GM21526 (cell line): ENCODE data around the gene LYRM9.
"Not testable (repeated sequence)": the region's sequence is repeated elsewhere in the genome, so short reads cannot be mapped to it uniquely, and the experiment has no call there.

Experiments
- ATAC-seq: cut with Tn5 transposase; IDR thresholded peaks from one replicate; pipeline ENCODE4 v1.9.1; 2021; ENCODE audit warnings: moderate library complexity; ENCODE audit not compliant: unreplicated experiment, low FRiP score

The LYRM9 gene

GRCh38 chr17:27892866-27893769, at the start of gene LYRM9:
LYRM9 (minus strand) TSS chr17:27893365; CDS start chr17:27882694, 10,671 bp downstream.
- ATAC-seq: peak; percentile 85

DNA sequence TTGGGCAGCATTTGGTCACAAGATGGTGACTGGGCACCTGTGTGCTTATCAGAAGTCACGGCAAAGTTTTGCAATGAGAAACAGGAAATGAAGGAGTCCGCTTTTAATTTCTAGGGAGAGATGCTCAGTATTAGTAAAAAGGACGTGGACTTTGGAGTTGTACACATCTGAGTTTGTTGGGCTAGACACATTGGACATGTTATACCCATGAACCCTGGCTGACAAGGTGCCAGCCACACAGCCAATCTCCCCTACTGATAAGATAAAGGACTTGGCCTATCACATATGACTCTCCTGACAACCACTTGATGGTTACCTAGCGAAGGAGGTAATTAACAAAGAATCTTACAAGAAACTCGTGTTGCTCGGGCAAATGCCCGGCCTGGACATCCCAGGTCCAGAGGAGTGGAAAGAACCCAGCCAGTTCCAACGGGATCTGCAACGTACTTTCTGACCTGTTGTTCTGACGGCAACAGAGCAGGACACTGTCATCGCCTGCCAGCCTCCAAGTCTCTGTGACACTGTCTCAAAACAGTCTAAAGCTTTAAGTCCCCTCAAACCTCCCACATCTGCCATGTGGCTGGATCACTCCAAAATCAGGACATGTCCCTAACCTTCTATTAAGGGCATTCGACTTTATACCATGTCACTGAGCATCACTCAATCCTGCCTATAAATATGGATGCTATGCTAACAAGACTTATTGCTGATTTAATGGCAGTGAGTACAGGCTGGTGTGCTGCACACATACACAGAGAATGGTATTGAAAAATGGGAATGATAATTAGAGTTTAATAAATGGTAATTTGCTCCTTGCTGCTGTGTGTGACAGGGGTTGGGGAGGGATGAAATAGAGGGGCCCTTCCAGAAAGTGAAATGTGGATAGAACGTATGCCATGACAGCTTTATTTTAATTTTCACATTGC, 47.6 kb upstream of the LYRM9 start:
- ATAC-seq: no peak

GRCh38 chr17:27939474-27940465, 46.6 kb upstream of the LYRM9 start:
- ATAC-seq: no peak

DNA sequence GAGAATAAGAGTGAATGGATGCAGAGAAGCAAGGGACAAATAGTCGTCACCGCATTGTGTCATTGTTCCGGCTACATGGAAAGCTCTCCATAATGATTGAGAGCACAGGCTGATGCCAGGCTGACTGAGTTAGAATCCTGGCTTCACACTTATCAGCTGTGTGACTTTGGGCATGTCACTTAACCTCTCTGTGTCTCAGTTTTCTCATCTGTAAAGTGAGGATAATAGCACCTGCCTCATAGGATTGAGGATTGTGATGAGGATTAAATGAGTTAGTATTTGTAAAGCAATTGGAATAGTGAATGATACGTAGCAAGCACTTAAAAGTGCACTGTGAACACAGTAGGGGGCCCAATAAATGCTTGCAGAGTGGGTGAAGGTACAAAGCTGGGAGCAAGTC, 45.7 kb upstream of the LYRM9 start:
- no peak for ATAC-seq

DNA sequence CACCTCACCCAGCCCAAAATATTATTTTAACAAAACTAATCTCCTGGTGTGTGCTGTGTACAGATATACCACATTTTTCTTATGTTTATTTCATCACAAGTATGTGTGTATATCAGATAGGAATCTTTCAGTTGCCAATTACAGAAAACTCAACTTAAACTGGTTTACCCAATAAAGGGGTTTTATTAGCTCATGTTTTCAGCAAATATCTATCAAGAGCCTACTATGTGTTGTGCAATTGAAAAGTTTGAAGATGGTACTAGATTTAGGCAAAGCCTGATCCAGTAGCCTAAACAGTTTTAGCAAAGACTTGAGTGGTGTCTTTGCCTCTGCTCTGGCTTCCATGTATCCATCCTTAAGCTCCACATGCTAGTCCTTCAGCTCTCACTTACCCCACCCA, 45.1 kb upstream of the LYRM9 start:
- ATAC-seq: no peak

DNA sequence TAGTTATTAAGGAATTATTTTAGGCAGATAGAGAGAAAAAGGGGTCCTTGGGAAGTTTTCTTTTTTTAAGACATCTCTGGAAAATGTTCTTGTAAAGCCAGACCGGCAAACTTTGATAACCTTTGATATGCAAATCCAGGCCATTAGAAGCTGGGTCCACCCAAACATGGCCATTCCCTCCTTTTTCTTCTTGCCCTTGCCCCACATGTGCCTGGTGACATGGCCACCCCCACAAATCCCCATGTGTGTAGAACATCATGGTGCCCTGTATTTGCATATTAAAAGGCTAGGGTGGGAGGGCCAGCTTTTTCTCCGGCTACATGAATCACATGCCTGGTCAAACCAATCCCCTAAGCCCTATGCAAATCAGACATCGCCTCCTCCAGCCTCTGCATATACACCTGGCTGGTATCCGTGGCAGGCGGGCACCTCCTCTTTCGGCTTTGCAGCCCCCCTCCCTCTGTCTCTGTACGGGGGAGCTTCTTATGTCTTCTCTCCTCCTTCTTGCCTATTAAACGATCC, 43.9 kb upstream of the LYRM9 start:
- no peak for ATAC-seq

DNA sequence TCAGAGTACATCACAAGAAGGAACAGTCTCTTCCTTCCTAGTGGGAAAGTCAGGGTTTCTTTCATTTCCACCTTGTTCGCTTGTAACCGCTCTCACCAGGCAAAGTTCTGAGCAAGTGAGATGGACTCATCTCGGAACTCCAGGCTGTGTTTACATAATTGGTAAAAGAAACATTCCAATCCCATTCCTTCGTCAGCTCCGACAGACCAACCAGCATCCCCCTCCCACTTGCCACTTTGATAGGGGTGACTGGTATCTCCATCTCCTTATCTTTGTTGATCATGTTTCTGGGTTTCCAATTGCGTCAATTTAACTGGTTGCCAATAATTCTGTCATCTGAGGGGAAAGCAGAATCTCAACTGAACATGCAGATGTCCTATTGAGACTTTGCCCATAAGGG, 36.8 kb upstream of the LYRM9 start:
- no peak for ATAC-seq

GRCh38 chr17:27928587-27928986, 35.4 kb upstream of the LYRM9 start:
- no peak for ATAC-seq

DNA sequence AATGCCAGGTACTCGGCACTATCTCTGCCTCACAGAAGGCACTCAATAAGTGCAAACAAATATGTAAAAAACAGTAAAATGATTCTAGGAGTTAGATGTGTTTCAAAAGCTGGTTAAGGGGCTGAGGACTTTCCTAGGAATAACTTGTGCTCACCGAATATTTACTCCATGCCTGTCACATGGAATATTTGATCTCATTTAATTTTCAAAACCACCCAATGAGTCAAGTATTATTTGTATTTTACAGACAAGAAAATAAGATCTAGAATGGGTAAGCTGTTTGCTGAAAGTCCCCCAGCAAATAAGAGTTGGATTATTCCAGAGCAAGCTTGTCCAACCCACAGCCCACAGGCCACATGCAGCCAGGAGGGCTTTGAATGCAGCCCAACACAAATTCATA, 34.6 kb upstream of the LYRM9 start:
- ATAC-seq: no peak

DNA sequence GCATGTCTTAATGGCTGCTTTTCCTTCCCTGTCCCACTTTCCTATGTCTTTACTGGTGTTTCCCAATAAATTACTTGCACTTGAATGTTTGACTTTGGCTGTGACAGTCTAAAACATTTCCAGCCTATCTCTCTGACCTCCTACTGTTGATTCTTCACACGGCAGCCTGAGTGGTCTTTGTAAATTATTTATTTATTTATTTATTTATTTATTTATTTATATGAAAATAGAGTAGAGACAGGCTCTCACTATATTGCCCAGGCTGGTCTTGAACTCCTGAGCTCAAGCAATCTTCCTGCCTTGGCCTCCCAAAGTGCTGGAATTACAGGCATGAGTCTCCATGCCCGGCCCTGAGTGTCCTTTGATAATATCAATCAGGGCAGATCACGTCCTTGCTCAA, 28.4 kb upstream of the LYRM9 start:
- no peak for ATAC-seq

DNA sequence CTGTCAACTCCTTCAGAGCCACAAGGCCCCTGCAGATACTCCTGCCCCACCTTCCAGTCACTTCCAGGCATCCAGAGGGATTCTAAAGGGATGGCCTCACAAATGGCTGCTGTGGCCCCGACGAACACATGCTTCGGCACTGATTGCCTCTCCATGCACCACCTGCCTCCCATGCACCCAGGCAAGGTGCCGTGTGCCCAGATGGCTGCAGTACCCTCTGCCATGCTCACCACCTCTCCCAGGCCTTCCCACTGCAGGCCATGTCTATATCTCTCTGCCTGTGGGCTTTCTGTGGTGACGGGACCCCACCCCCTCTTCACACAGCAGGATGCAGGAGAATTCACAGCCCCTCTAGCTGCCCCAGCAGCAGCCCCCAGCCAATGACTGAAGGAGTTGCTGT, 27.9 kb upstream of the LYRM9 start:
- no peak for ATAC-seq

GRCh38 chr17:27920569-27920968, 27.4 kb upstream of the LYRM9 start:
- ATAC-seq: no peak

- ATAC-seq: no peak
Observed at GRCh38 chr17:27919079-27919478, 25.9 kb upstream of the LYRM9 start.

GRCh38 chr17:27918498-27918897, 25.3 kb upstream of the LYRM9 start:
- no peak for ATAC-seq

GRCh38 chr17:27917000-27917399, 23.8 kb upstream of the LYRM9 start:
- no peak for ATAC-seq

DNA sequence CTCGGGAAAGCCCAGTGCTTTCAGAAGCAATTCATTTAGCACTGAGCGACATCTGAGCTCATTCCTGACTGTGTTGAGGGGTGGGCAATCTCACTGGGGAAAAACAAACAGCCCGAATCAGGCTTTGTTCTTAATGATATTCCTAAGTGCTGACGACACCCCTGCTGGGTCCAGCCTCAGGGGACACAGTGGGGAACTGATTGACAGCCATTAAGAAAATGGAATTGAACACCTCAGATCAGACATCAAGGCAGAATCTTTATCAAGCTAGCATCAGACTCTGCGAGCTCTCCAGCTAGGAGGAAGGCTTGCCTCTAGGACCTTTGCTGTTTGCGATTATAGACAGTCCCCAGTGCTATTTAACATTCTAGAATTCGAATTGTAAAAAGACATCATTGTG, 22.5 kb upstream of the LYRM9 start:
- ATAC-seq: no peak

DNA sequence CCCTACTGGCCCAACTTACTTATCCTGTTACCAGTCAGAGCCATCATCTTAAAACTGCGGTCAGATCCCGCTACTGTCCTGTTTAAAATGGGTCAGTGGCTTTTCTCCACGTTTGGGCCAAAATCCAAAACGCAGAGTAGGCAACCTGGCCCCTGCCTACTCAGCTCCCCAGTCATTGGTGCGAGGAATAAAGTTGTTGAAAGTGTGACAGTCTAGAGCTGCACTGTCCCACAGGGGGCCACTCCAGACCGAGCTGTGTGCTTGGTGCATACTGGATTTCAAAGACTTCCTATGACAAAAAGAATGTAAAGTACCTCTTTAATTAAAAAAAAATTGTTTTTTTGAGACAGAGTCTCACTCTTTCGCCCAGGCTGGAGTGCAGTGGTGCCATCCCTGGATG, 21.2 kb upstream of the LYRM9 start:
- no peak for ATAC-seq

- ATAC-seq: no peak
Observed at GRCh38 chr17:27912964-27913363, 19.8 kb upstream of the LYRM9 start.

GRCh38 chr17:27912299-27912698, 19.1 kb upstream of the LYRM9 start:
- ATAC-seq: not testable (repeated sequence)

GRCh38 chr17:27907976-27908558, 14.9 kb upstream of the LYRM9 start:
- no peak for ATAC-seq
